HG03439 (cell line): Measurements from ENCODE around the gene CCNG1.
"Not testable (repeated sequence)": the region's sequence is repeated elsewhere in the genome, so short reads cannot be mapped to it uniquely, and the experiment has no call there.

ENCODE experiments used
- ATAC-seq: cut with Tn5 transposase; IDR thresholded peaks from one replicate; pipeline ENCODE4 v1.9.1; 2021; ENCODE audit warnings: mild to moderate bottlenecking, moderate library complexity; ENCODE audit not compliant: unreplicated experiment

Gene CCNG1

GRCh38 chr5:163437309-163438182 is at the start of gene CCNG1:
Gene CCNG1, plus strand, starts transcription at chr5:163437595. Its CDS starts 1,662 bp downstream, at chr5:163439257.
- ATAC-seq, result peak; percentile 98

- ATAC-seq, result no peak
Observed at GRCh38 chr5:163395792-163396191, 41.6 kb upstream of the CCNG1 start.

GRCh38 chr5:163396818-163397340 is 40.5 kb upstream of the CCNG1 start:
- not testable (repeated sequence) for ATAC-seq

- no peak for ATAC-seq
Observed at GRCh38 chr5:163397354-163397753, 40.0 kb upstream of the CCNG1 start.

- no peak for ATAC-seq
Observed at GRCh38 chr5:163399923-163400322, 37.5 kb upstream of the CCNG1 start.

GRCh38 chr5:163401271-163401670 is 36.1 kb upstream of the CCNG1 start:
- ATAC-seq, result no peak

GRCh38 chr5:163402007-163402406 is 35.4 kb upstream of the CCNG1 start:
- ATAC-seq, result no peak

- no peak for ATAC-seq
Observed at GRCh38 chr5:163404364-163405173, 32.8 kb upstream of the CCNG1 start.

- peak; percentile 91 for ATAC-seq
Observed at GRCh38 chr5:163407034-163407655, 30.2 kb upstream of the CCNG1 start.

GRCh38 chr5:163408311-163408923 is 29.0 kb upstream of the CCNG1 start:
- ATAC-seq, result peak; percentile 51

GRCh38 chr5:163409384-163409783 is 28.0 kb upstream of the CCNG1 start:
- ATAC-seq, result no peak

GRCh38 chr5:163410505-163410904 is 26.9 kb upstream of the CCNG1 start:
- no peak for ATAC-seq

GRCh38 chr5:163415673-163416072 is 21.7 kb upstream of the CCNG1 start:
- not testable (repeated sequence) for ATAC-seq

GRCh38 chr5:163424836-163425235 is 12.6 kb upstream of the CCNG1 start:
- no peak for ATAC-seq

- not testable (repeated sequence) for ATAC-seq
Observed at GRCh38 chr5:163426128-163426527, 11.3 kb upstream of the CCNG1 start.

GRCh38 chr5:163432544-163432943 is 4.9 kb upstream of the CCNG1 start:
- ATAC-seq, result no peak

GRCh38 chr5:163433271-163433670 is 4.1 kb upstream of the CCNG1 start:
- ATAC-seq, result no peak

- no peak for ATAC-seq
Observed at GRCh38 chr5:163434401-163434866, 3.0 kb upstream of the CCNG1 start.

GRCh38 chr5:163436515-163436914 is 880 bp upstream of the CCNG1 start:
- no peak for ATAC-seq

- ATAC-seq, result no peak
Observed at GRCh38 chr5:163437011-163437308, 435 bp upstream of the CCNG1 start.

- ATAC-seq, result no peak
Observed at GRCh38 chr5:163439092-163439425, 1.7 kb downstream of the CCNG1 start.
